H1 (cell line): Measurements from ENCODE around the gene SEC16A. TPM values are rescaled to one million over a fixed set of nuclear protein-coding genes. Genes with fewer than 3 reads are reported as not detected.

ENCODE experiments used
- CHD7 ChIP-seq: fragments of 300-600 bp; sonication (generic); IDR thresholded peaks from 2 replicates; pipeline ENCODE4 v1.7.1; 2012; ENCODE audit warnings: low read length, moderate library complexity, mild to moderate bottlenecking, inconsistent platforms; ENCODE audit not compliant: insufficient replicate concordance
- JUND ChIP-seq: IDR thresholded peaks from 2 replicates; pipeline ENCODE4 v1.6.1; 2011; ENCODE audit warnings: mild to moderate bottlenecking, improper control_type of control experiment, low read length
- polyA plus RNA-seq, 7 experiments: library from polyadenylated mRNA; depleted of rRNA in 3 of 7; stranded (reverse) in 5 of 7; unstranded in 2 of 7; fragments of >200 nt in 5 of 7; fragments of 200-250 nt in 2 of 7; gene quantifications; 1 replicate in 5 of 7; 2 replicates in 1 of 7; 4 replicates in 1 of 7; pipeline versions ENCODE4 v1.2.1 to v1.2.3, GENCODE V29; 2011 to 2013; ENCODE audit warnings: missing spikeins in 2 of 7, mixed read lengths in 2 of 7
- total RNA-seq: library from RNA; stranded (reverse); fragmentation: NEBNext Ultra II Directional; extraction: Animal tissue kit (Norgen Biotek cat#: 25700); gene quantifications from 2 replicates; pipeline ENCODE4 v1.2.1, GENCODE V29; 2021

Gene SEC16A
- total and polyA plus RNA-seq, 2 of the 8 experiments (the other 6 are each of a cell fraction or from before 2014, with no cell fraction given): 21.6 to 49.0 TPM

- TF ChIP-seq CHD7: no peak
- TF ChIP-seq JUND: no peak
Measured at GRCh38 chr9:136530461-136531089, 47.7 kb upstream of the SEC16A start (continued).
